HepG2 (cell line): ENCODE data around the gene TRMT5. TPM values are rescaled to one million over a fixed set of nuclear protein-coding genes. Genes with fewer than 3 reads are reported as not detected.

Source experiments
- ATAC-seq: fragments of 200-7000 bp; cut with Tn5 transposase; 3 replicates; pipeline ENCODE4 v1.9.1; 2020; ENCODE audit warnings: mild to moderate bottlenecking, moderate library complexity
- BruUV-seq: library from RNA; stranded (reverse); fragments of 400-500 nt; replicated peaks from 2 replicates; lab custom pipeline; 2021; lab: Mats Ljungman, UMichigan
- CTCF ChIA-PET: fragments of 300-600 bp; formaldehyde crosslinking; extraction: SDS; loops from one replicate; lab custom pipeline; 2021; ENCODE audit warnings: low total read pairs, inconsistent platforms, low intra/inter-chr PET ratio; lab: Yijun Ruan, JAX
- POLR2A ChIA-PET: fragments of 350-600 bp; sonication (Branson Sonifier 250); formaldehyde crosslinking; loops from one replicate; lab custom pipeline; 2020; ENCODE audit warnings: antibody characterized with exemption, inconsistent platforms; lab: Yijun Ruan, JAX
- DNase-seq: peaks from one replicate; pipeline ENCODE4 v3.0.0-alpha.2; 2015; ENCODE audit warnings: low spot score
- FAIRE-seq: peaks from 3 replicates; lab custom pipeline; 2011; peaks lifted over from hg19 to GRCh38; lab: Jason Lieb, UNC
- H2AFZ ChIP-seq: one replicate; pipeline ENCODE4 v1.6.1; 2011; ENCODE audit warnings: low read length, inconsistent platforms
- H3K27ac ChIP-seq: fragments of 300-600 bp; 3 replicates; pipeline ENCODE4 v1.8.0; 2011; ENCODE audit warnings: mixed run types, mild to moderate bottlenecking, mixed read lengths, low read length, inconsistent platforms; ENCODE audit not compliant: insufficient read depth; ENCODE audit errors: extremely low read length
- H3K27me3 ChIP-seq, 2 experiments: fragments of 200-600 bp in 1 of 2; 2 replicates in 1 of 2; 3 replicates in 1 of 2; pipeline versions ENCODE4 v1.6.0 to v1.8.0; 2011; ENCODE audit warnings: low read length in 2 of 2, mild to moderate bottlenecking in 2 of 2, moderate library complexity in 2 of 2, inconsistent platforms in 1 of 2; ENCODE audit not compliant: insufficient read depth in 2 of 2, control insufficient read depth in 1 of 2
- H3K36me3 ChIP-seq, 2 experiments: fragments of 200-600 bp in 1 of 2; replicated peaks in 1 of 2; 2 replicates in 1 of 2; 3 replicates in 1 of 2; pipeline versions ENCODE4 v1.5.1 to v1.8.0; 2011; ENCODE audit warnings: low read length in 2 of 2, inconsistent platforms in 1 of 2; ENCODE audit not compliant: insufficient read depth in 2 of 2, control insufficient read depth in 1 of 2
- H3K4me1 ChIP-seq: 2 replicates; pipeline ENCODE4 v1.5.1; 2012; ENCODE audit warnings: low read length, inconsistent platforms; ENCODE audit not compliant: insufficient read depth
- H3K4me2 ChIP-seq: 2 replicates; pipeline ENCODE4 v1.6.0; 2011; ENCODE audit warnings: low read depth, low read length, inconsistent platforms
- H3K4me3 ChIP-seq, 3 experiments: fragments of 200-600 bp in 1 of 3; sonication (generic), shearing (Covaris generic) in 1 of 3; replicated peaks in 1 of 3; 2 replicates each; pipeline ENCODE4 v1.5.1; 2011 to 2016; ENCODE audit warnings: low read length in 3 of 3, inconsistent platforms in 2 of 3, low read depth in 2 of 3, mild to moderate bottlenecking in 2 of 3, control low read depth in 1 of 3, mixed read lengths in 1 of 3; ENCODE audit not compliant: insufficient read depth in 1 of 3
- H3K79me2 ChIP-seq: one replicate; pipeline ENCODE4 v1.6.1; 2011; ENCODE audit warnings: low read length, inconsistent platforms; ENCODE audit not compliant: insufficient read depth
- H3K9ac ChIP-seq: 2 replicates; pipeline ENCODE4 v1.6.0; 2011; ENCODE audit warnings: mild to moderate bottlenecking, low read depth, low read length, inconsistent platforms; ENCODE audit not compliant: insufficient read depth
- H3K9me3 ChIP-seq: 2 replicates; pipeline ENCODE4 v1.5.1; 2012; ENCODE audit warnings: mild to moderate bottlenecking, low read length
- H4K20me1 ChIP-seq: 2 replicates; pipeline ENCODE4 v1.6.0; 2011; ENCODE audit warnings: inconsistent platforms, mild to moderate bottlenecking, low read length, moderate library complexity; ENCODE audit not compliant: insufficient read depth
- HNF4A ChIP-seq: sonication (generic); formaldehyde crosslinking; IDR thresholded peaks from 2 replicates; pipeline ENCODE4 v1.4.0; 2020; ENCODE audit warnings: missing genetic modification reagents
- ZBTB8A ChIP-seq: sonication (generic); formaldehyde crosslinking; IDR thresholded peaks from 2 replicates; pipeline ENCODE4 v1.4.0; 2020; ENCODE audit warnings: mild to moderate bottlenecking, low read depth, missing genetic modification reagents, borderline replicate concordance
- ZMYM4 ChIP-seq: sonication (generic); formaldehyde crosslinking; IDR thresholded peaks from 2 replicates; pipeline ENCODE4 v1.8.1; 2023; ENCODE audit warnings: mild to moderate bottlenecking, missing genetic modification reagents
- ZNF292 ChIP-seq: sonication (generic); formaldehyde crosslinking; IDR thresholded peaks from 2 replicates; pipeline ENCODE4 v1.8.1; 2022; ENCODE audit warnings: mild to moderate bottlenecking, low read depth, missing genetic modification reagents, borderline replicate concordance
- ZNF629 ChIP-seq: sonication (generic); formaldehyde crosslinking; conservative IDR thresholded peaks from 2 replicates; pipeline ENCODE4 v1.5.0; 2020; ENCODE audit warnings: missing genetic modification reagents
- ZNF660 ChIP-seq: sonication (generic); formaldehyde crosslinking; IDR thresholded peaks from 2 replicates; pipeline ENCODE4 v1.5.1; 2020; ENCODE audit warnings: mild to moderate bottlenecking, low read depth, missing genetic modification reagents, borderline replicate concordance
- ZNF703 ChIP-seq: sonication (generic); formaldehyde crosslinking; IDR thresholded peaks from 2 replicates; pipeline ENCODE4 v1.5.1; 2020; ENCODE audit warnings: missing genetic modification reagents, mild to moderate bottlenecking, moderate library complexity, borderline replicate concordance
- WGBS: methylation state at CpG from one replicate; pipeline ENCODE4 v1.1.6; 2017; ENCODE audit warnings: low lambda C conversion rate; 5-methylcytosine and 5-hydroxymethylcytosine counted together
- in situ Hi-C: cut with HindIII; loops from 2 replicates; pipeline ENCODE4 v1.10.0; 2017; ENCODE audit warnings: low pct_unique_long_range_greater_than_20kb; ENCODE audit not compliant: extremely low pct_ligation_motif_present
- intact Hi-C: fragments of 100-400 bp; cut with micrococcal nuclease; formaldehyde crosslinking; loops from one replicate; pipeline ENCODE4 v1.10.0; 2022; ENCODE audit not compliant: unreplicated experiment
- polyA plus RNA-seq, 8 experiments: library from polyadenylated mRNA; depleted of rRNA in 3 of 8; stranded (reverse) in 7 of 8; unstranded in 1 of 8; fragments of >200 nt; fragmentation: Illumina TruSeq in 4 of 8; extraction: Trizol in 4 of 8; gene quantifications; 2 replicates each; pipeline versions ENCODE4 v1.2.1 to v1.2.3, GENCODE V29; 2011 to 2016; ENCODE audit warnings: low read depth in 4 of 8, missing spikeins in 1 of 8, mixed read lengths in 1 of 8; ENCODE audit not compliant: insufficient read depth in 1 of 8
- total RNA-seq, 5 experiments: library from RNA; depleted of rRNA; stranded (reverse); fragments of >200 nt; fragmentation: Illumina TruSeq; extraction: Trizol; gene quantifications; 2 replicates each; pipeline ENCODE4 v1.2.3, GENCODE V29; 2016; ENCODE audit warnings: low read depth in 1 of 5
- TF ChIP-seq, protein P1 (sequence below): sonication (generic); formaldehyde crosslinking; IDR thresholded peaks from 2 replicates; pipeline ENCODE4 v1.5.0; 2020; ENCODE audit warnings: mild to moderate bottlenecking, missing genetic modification reagents
- TF ChIP-seq, protein P2 (sequence below): sonication (generic); formaldehyde crosslinking; IDR thresholded peaks from 2 replicates; pipeline ENCODE4 v1.8.0; 2022; ENCODE audit warnings: mild to moderate bottlenecking, missing genetic modification reagents, moderate library complexity
- TF ChIP-seq, protein P3 (sequence below): sonication (generic); formaldehyde crosslinking; IDR thresholded peaks from 2 replicates; pipeline ENCODE4 v1.5.0; 2020; ENCODE audit warnings: mild to moderate bottlenecking, low read depth, missing genetic modification reagents, borderline replicate concordance

The TRMT5 gene
- total and polyA plus RNA-seq, 2 of the 13 experiments (the other 11 are each of a cell fraction or from before 2014, with no cell fraction given), result 3.6 to 16.0 TPM

DNA sequence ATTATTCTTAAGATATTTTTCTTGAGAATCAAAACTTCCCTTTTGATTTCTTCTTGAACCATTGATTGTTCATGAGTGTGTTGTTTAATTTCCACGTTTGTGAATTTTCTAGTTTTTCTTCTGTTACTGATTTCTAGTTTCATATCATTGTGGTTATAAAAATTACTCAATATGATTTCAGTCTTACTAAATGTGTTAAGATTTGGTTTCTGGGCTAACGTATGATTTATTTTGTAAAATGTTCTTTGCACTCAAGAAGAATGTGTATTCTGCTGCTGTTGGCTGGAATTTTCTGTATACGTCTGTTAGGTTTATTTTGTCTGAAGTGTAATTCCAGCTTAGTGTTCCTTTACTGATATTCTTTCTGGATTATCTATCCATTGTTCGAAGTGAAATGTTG lies 24.7 kb downstream of the TRMT5 start (continued):
- TF ChIP-seq, protein P1, sequence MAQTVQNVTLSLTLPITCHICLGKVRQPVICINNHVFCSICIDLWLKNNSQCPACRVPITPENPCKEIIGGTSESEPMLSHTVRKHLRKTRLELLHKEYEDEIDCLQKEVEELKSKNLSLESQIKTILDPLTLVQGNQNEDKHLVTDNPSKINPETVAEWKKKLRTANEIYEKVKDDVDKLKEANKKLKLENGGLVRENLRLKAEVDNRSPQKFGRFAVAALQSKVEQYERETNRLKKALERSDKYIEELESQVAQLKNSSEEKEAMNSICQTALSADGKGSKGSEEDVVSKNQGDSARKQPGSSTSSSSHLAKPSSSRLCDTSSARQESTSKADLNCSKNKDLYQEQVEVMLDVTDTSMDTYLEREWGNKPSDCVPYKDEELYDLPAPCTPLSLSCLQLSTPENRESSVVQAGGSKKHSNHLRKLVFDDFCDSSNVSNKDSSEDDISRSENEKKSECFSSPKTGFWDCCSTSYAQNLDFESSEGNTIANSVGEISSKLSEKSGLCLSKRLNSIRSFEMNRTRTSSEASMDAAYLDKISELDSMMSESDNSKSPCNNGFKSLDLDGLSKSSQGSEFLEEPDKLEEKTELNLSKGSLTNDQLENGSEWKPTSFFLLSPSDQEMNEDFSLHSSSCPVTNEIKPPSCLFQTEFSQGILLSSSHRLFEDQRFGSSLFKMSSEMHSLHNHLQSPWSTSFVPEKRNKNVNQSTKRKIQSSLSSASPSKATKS, result no peak
- TF ChIP-seq, protein P2, sequence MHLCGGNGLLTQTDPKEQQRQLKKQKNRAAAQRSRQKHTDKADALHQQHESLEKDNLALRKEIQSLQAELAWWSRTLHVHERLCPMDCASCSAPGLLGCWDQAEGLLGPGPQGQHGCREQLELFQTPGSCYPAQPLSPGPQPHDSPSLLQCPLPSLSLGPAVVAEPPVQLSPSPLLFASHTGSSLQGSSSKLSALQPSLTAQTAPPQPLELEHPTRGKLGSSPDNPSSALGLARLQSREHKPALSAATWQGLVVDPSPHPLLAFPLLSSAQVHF, result no peak
- no peak for TF ChIP-seq ZNF703 (CRISPR knock-in tag)
- no peak for TF ChIP-seq ZBTB8A (CRISPR knock-in tag)

DNA sequence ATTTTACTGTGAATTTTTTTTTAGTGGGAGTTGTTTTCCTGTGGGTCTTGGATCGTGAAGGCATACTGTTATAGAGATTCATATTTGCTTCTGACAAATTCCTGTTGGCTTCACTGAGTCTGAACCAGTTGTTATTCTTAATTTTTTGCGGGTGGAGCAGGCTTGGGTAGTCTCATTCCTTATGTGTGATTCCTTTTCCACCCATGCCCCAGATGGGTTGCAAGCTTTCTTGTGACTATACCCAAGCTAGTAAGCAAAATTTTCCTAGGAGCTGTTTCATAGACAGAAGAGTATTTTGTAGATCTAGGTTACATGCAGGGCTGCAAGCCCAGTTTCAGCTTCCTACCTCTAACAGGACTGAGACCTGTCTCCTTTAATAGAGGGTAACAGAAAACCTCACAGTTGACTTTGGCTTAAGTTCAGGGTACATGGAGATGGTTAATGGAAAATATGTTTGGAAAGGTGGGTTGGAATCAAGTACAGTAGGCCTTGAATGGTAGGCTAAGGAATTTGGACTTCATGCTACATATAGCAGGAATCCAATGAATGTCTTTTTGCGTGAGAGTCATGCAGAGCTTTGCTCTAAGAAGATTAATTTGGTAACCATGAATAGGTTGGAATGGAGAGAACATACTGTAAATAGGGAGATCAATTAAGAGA lies 29.0 kb downstream of the TRMT5 start:
- H3K36me3 ChIP-seq, result no peaks in the 10 kb centered on the region
- WGBS, result 61% methylated on average over 3 of the region's 3 CpGs
- no peak overlapping the region for H3K4me2 ChIP-seq
- BruUV-seq, result no TSS peak
- intact Hi-C loops, result no loop called here
- FAIRE-seq (no peak), ATAC-seq (peak; percentile 54)
- TF ChIP-seq ZMYM4 (CRISPR knock-in tag) (peak; percentile 27; the same call in 1 of the 2 replicates), ZNF660 (CRISPR knock-in tag) (no peak), HNF4A (CRISPR knock-in tag) (peak; percentile 53; the same call in 1 of the 2 replicates), ZNF292 (no peak), ZNF629 (CRISPR knock-in tag) (no peak)
- TF ChIP-seq, protein P3, sequence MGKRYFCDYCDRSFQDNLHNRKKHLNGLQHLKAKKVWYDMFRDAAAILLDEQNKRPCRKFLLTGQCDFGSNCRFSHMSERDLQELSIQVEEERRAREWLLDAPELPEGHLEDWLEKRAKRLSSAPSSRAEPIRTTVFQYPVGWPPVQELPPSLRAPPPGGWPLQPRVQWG (CRISPR knock-in tag), result no peak
- TF ChIP-seq, all 625 proteins: peak for 2
- Histone ChIP-seq H3K4me3 (no peak overlapping the region), H2AFZ (no peak overlapping the region), H3K9me3 (peaks cover 7% of the 10 kb centered on the region; the same call in 1 of the 2 replicates), H3K9ac (no peak overlapping the region), H3K27me3 (no peaks in the 10 kb centered on the region), H4K20me1 (no peaks in the 10 kb centered on the region), H3K27ac (no peak overlapping the region), H3K4me1 (peaks cover 10% of the 10 kb centered on the region), H3K79me2 (no peaks in the 10 kb centered on the region)
- ChIA-PET CTCF (no interaction called here), POLR2A (no interaction called here)
- in situ Hi-C loops, result no loop called here
- peak; percentile 29 for DNase-seq
